K562 (cell line): ENCODE data around the gene GAA. TPM values are rescaled to one million over a fixed set of nuclear protein-coding genes. Genes with fewer than 3 reads are reported as not detected.
A peak's percentile ranks its signal among the peaks of the same experiment; 100 is the strongest.

Experiments
- ARID2 ChIP-seq: fragments of 450-650 bp; IDR thresholded peaks from 2 replicates; pipeline ENCODE4 v1.6.1; 2017; ENCODE audit warnings: antibody characterized with exemption, mild to moderate bottlenecking
- CREBBP ChIP-seq: IDR thresholded peaks from one replicate; pipeline ENCODE4 v1.6.1; 2012; ENCODE audit warnings: low read depth, mild to moderate bottlenecking, control low read depth, inconsistent platforms, low read length
- FOXA3 ChIP-seq, 2 experiments: fragments of 450-650 bp in 1 of 2; sonication (generic) in 1 of 2; formaldehyde crosslinking; IDR thresholded peaks in 1 of 2; conservative IDR thresholded peaks in 1 of 2; 2 replicates each; pipeline versions ENCODE4 v1.4.0 to v1.8.0; 2020 to 2022; ENCODE audit warnings: mild to moderate bottlenecking in 2 of 2, missing genetic modification reagents in 1 of 2
- FOXK1 ChIP-seq: sonication (generic); formaldehyde crosslinking; IDR thresholded peaks from 2 replicates; pipeline ENCODE4 v1.8.0; 2022; ENCODE audit warnings: missing genetic modification reagents, mild to moderate bottlenecking, borderline replicate concordance
- GTF2A2 ChIP-seq: IDR thresholded peaks from 2 replicates; pipeline ENCODE4 v1.6.1; 2016; ENCODE audit warnings: mild to moderate bottlenecking, missing genetic modification characterization, missing compliant biosample characterization
- KLF16 ChIP-seq: IDR thresholded peaks from 2 replicates; pipeline ENCODE4 v1.6.1; 2016; ENCODE audit warnings: antibody characterized with exemption
- KLF6 ChIP-seq: fragments of 250-450 bp; sonication (Bioruptor Pico); IDR thresholded peaks from 2 replicates; pipeline ENCODE4 v1.4.0; 2020; ENCODE audit warnings: mild to moderate bottlenecking, moderate library complexity, borderline replicate concordance
- MAFK ChIP-seq: IDR thresholded peaks from 2 replicates; pipeline ENCODE4 v1.6.1; 2011; ENCODE audit warnings: low read length, improper control_type of control experiment
- NCOA4 ChIP-seq: fragments of 450-650 bp; IDR thresholded peaks from 2 replicates; pipeline ENCODE4 v1.6.1; 2018; ENCODE audit warnings: mild to moderate bottlenecking; ENCODE audit not compliant: partially characterized antibody
- NR2C1 ChIP-seq, 2 experiments: fragments of 450-650 bp; IDR thresholded peaks; 2 replicates each; pipeline ENCODE4 v1.6.1; 2017; ENCODE audit warnings: mild to moderate bottlenecking in 2 of 2, antibody characterized with exemption in 1 of 2, inconsistent platforms in 1 of 2, missing compliant biosample characterization in 1 of 2, missing genetic modification characterization in 1 of 2
- POLR3G ChIP-seq: IDR thresholded peaks from 2 replicates; pipeline ENCODE4 v1.6.1; 2011; ENCODE audit not compliant: insufficient read length, insufficient replicate concordance; ENCODE audit errors: extremely low read depth
- SMARCA4 ChIP-seq: fragments of 450-650 bp; IDR thresholded peaks from 2 replicates; pipeline ENCODE4 v1.6.1; 2016
- STAT5B ChIP-seq: fragments of 250-450 bp; sonication (Bioruptor Pico); IDR thresholded peaks from 2 replicates; pipeline ENCODE4 v1.8.0; 2021; ENCODE audit warnings: mild to moderate bottlenecking, inconsistent platforms
- TARDBP ChIP-seq: fragments of 450-650 bp; IDR thresholded peaks from 2 replicates; pipeline ENCODE4 v1.6.1; 2016
- THRA ChIP-seq: fragments of 450-650 bp; IDR thresholded peaks from 2 replicates; pipeline ENCODE4 v1.6.1; 2017; ENCODE audit warnings: mild to moderate bottlenecking, moderate library complexity
- ZBTB7A ChIP-seq: IDR thresholded peaks from 2 replicates; pipeline ENCODE4 v1.6.1; 2011; ENCODE audit warnings: low read depth, mild to moderate bottlenecking, low read length, moderate library complexity, borderline replicate concordance; ENCODE audit not compliant: control insufficient read depth
- ZNF398 ChIP-seq: fragments of 250-450 bp; sonication (Bioruptor Pico); IDR thresholded peaks from 2 replicates; pipeline ENCODE4 v1.8.0; 2021; ENCODE audit warnings: moderate library complexity, mild to moderate bottlenecking, inconsistent platforms
- polyA plus RNA-seq, 8 experiments: library from polyadenylated mRNA; depleted of rRNA in 4 of 8; stranded (reverse) in 5 of 8; unstranded in 3 of 8; fragments of >200 nt; fragmentation: Nextera tagmentation in 2 of 8; fragmentation: Illumina TruSeq in 1 of 8; extraction: Ambion mirVana in 2 of 8; extraction: Trizol in 1 of 8; gene quantifications; 2 replicates each; pipeline versions ENCODE4 v1.2.1 to v1.2.3, GENCODE V29; 2011 to 2014; ENCODE audit warnings: inconsistent platforms in 1 of 8, missing spikeins in 1 of 8
- total RNA-seq, 7 experiments: library from RNA; depleted of rRNA in 6 of 7; stranded (reverse); fragments of >200 nt in 6 of 7; fragmentation: Illumina TruSeq in 2 of 7; extraction: Trizol in 2 of 7; gene quantifications; 2 replicates each; pipeline versions ENCODE4 v1.2.1 to v1.2.3, GENCODE V29; 2011 to 2021; ENCODE audit warnings: low replicate concordance in 1 of 7
- TF ChIP-seq, protein P1 (sequence below): fragments of 250-450 bp; sonication (Bioruptor Pico); IDR thresholded peaks from 2 replicates; pipeline ENCODE4 v1.5.0; 2020; ENCODE audit warnings: mild to moderate bottlenecking
- TF ChIP-seq, protein P2 (sequence below), 2 experiments: fragments of 450-650 bp; IDR thresholded peaks; 2 replicates each; pipeline ENCODE4 v1.6.1; 2018; ENCODE audit warnings: mild to moderate bottlenecking in 2 of 2, low read depth in 1 of 2; ENCODE audit not compliant: partially characterized antibody in 2 of 2

GAA gene
- total and polyA plus RNA-seq, 9 of the 15 experiments (the other 6 are each of a cell fraction or from before 2014, with no cell fraction given) = 0.15 to 6.4 (median 1.7) TPM

GRCh38 chr17:80101011-80101945 lies at the start of gene GAA (continued):
- TF ChIP-seq NR2C1 (IDR thresholded peaks at IDR 0.05) (no peak), NR2C1 (tag; IDR thresholded peaks at IDR 0.05) (no peak), ZNF398 (CRISPR knock-in tag) (no peak), SMARCA4 (no peak), FOXA3 (CRISPR knock-in tag; conservative IDR thresholded peaks at IDR 0.05 in 1 of 2, IDR thresholded peaks at IDR 0.05 in 1 of 2) (no peak), ARID2 (no peak), TARDBP (peak; percentile 70; the same call in 1 of the 2 replicates), STAT5B (no peak), CREBBP (no peak), MAFK (no peak), POLR3G (no peak), GTF2A2 (no peak), NCOA4 (no peak), THRA (no peak), KLF6 (CRISPR knock-in tag) (no peak), KLF16 (no peak), ZBTB7A (peak; percentile 90; the same call in 1 of the 2 replicates), FOXK1 (no peak)
- TF ChIP-seq, protein P1, sequence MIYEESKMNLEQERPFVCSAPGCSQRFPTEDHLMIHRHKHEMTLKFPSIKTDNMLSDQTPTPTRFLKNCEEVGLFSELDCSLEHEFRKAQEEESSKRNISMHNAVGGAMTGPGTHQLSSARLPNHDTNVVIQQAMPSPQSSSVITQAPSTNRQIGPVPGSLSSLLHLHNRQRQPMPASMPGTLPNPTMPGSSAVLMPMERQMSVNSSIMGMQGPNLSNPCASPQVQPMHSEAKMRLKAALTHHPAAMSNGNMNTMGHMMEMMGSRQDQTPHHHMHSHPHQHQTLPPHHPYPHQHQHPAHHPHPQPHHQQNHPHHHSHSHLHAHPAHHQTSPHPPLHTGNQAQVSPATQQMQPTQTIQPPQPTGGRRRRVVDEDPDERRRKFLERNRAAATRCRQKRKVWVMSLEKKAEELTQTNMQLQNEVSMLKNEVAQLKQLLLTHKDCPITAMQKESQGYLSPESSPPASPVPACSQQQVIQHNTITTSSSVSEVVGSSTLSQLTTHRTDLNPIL (CRISPR knock-in tag) = no peak
- TF ChIP-seq, protein P2, sequence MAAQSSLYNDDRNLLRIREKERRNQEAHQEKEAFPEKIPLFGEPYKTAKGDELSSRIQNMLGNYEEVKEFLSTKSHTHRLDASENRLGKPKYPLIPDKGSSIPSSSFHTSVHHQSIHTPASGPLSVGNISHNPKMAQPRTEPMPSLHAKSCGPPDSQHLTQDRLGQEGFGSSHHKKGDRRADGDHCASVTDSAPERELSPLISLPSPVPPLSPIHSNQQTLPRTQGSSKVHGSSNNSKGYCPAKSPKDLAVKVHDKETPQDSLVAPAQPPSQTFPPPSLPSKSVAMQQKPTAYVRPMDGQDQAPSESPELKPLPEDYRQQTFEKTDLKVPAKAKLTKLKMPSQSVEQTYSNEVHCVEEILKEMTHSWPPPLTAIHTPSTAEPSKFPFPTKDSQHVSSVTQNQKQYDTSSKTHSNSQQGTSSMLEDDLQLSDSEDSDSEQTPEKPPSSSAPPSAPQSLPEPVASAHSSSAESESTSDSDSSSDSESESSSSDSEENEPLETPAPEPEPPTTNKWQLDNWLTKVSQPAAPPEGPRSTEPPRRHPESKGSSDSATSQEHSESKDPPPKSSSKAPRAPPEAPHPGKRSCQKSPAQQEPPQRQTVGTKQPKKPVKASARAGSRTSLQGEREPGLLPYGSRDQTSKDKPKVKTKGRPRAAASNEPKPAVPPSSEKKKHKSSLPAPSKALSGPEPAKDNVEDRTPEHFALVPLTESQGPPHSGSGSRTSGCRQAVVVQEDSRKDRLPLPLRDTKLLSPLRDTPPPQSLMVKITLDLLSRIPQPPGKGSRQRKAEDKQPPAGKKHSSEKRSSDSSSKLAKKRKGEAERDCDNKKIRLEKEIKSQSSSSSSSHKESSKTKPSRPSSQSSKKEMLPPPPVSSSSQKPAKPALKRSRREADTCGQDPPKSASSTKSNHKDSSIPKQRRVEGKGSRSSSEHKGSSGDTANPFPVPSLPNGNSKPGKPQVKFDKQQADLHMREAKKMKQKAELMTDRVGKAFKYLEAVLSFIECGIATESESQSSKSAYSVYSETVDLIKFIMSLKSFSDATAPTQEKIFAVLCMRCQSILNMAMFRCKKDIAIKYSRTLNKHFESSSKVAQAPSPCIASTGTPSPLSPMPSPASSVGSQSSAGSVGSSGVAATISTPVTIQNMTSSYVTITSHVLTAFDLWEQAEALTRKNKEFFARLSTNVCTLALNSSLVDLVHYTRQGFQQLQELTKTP (IDR thresholded peaks at IDR 0.05; ENCODE audit: low read depth in 1 of 2, partially characterized antibody in 2 of 2) = no peak
